GM23338 (cell line): Measurements from ENCODE around the gene TRAPPC2B. TPM values are rescaled to one million over a fixed set of nuclear protein-coding genes. Genes with fewer than 3 reads are reported as not detected.

Source experiments
- ATAC-seq: fragments of 200-7000 bp; cut with Tn5 transposase; 3 replicates; pipeline ENCODE4 v1.9.1; 2020
- DNase-seq: peaks from one replicate; pipeline ENCODE4 v3.0.0-alpha.2; 2015; ENCODE audit warnings: low spot score
- H2AFZ ChIP-seq: fragments of 200-600 bp; sonication (generic); 2 replicates; pipeline ENCODE4 v1.8.0; 2016; ENCODE audit warnings: antibody characterized with exemption, mild to moderate bottlenecking, moderate library complexity
- H3F3A ChIP-seq: fragments of 200-600 bp; sonication (generic); replicated peaks from 2 replicates; pipeline ENCODE4 v1.8.0; 2017; ENCODE audit warnings: antibody characterized with exemption, mixed run types, low read depth
- H3K27ac ChIP-seq: fragments of 200-600 bp; sonication (generic); 2 replicates; pipeline ENCODE4 v1.6.1; 2016; ENCODE audit warnings: low read depth
- H3K27me3 ChIP-seq: fragments of 200-600 bp; sonication (generic); 2 replicates; pipeline ENCODE4 v1.8.0; 2016; ENCODE audit warnings: mild to moderate bottlenecking, mixed run types, moderate library complexity; ENCODE audit not compliant: insufficient read depth
- H3K36me3 ChIP-seq: fragments of 200-600 bp; sonication (generic); 2 replicates; pipeline ENCODE4 v1.8.0; 2016; ENCODE audit warnings: mild to moderate bottlenecking; ENCODE audit not compliant: insufficient read depth
- H3K4me1 ChIP-seq: fragments of 200-600 bp; sonication (generic); 2 replicates; pipeline ENCODE4 v1.8.0; 2016; ENCODE audit warnings: mild to moderate bottlenecking, moderate library complexity; ENCODE audit not compliant: insufficient read depth
- H3K4me2 ChIP-seq: fragments of 200-600 bp; sonication (generic); 2 replicates; pipeline ENCODE4 v1.7.1; 2017; ENCODE audit warnings: mixed run types
- H3K4me3 ChIP-seq: fragments of 200-600 bp; sonication (generic); 2 replicates; pipeline ENCODE4 v1.6.1; 2016; ENCODE audit warnings: mixed run types
- H3K79me2 ChIP-seq: fragments of 200-600 bp; sonication (generic); replicated peaks from 2 replicates; pipeline ENCODE4 v1.8.0; 2017; ENCODE audit warnings: mild to moderate bottlenecking; ENCODE audit not compliant: insufficient read depth
- H3K9me2 ChIP-seq: fragments of 200-600 bp; sonication (generic); 2 replicates; pipeline ENCODE4 v1.8.0; 2017; ENCODE audit not compliant: insufficient read depth
- H4K20me1 ChIP-seq: fragments of 200-600 bp; sonication (generic); replicated peaks from 2 replicates; pipeline ENCODE4 v1.8.0; 2017; ENCODE audit warnings: mild to moderate bottlenecking; ENCODE audit not compliant: insufficient read depth
- H3K27ac Mint-ChIP-seq: 2 replicates; pipeline ENCODE4 v1.8.0; 2020; ENCODE audit warnings: inconsistent platforms, mild to moderate bottlenecking, moderate library complexity, mixed read lengths
- H3K27me3 Mint-ChIP-seq: 3 replicates; pipeline ENCODE4 v1.8.0; 2022; ENCODE audit warnings: low read depth, mild to moderate bottlenecking, moderate library complexity, mixed read lengths, inconsistent platforms; ENCODE audit not compliant: insufficient read depth, poor library complexity
- H3K36me3 Mint-ChIP-seq: 3 replicates; pipeline ENCODE4 v1.8.0; 2021; ENCODE audit warnings: low read depth, mild to moderate bottlenecking, inconsistent platforms, moderate library complexity, mixed read lengths
- H3K4me1 Mint-ChIP-seq: 3 replicates; pipeline ENCODE4 v1.8.0; 2020; ENCODE audit warnings: mild to moderate bottlenecking, inconsistent platforms, mixed read lengths
- H3K4me3 Mint-ChIP-seq: 3 replicates; pipeline ENCODE4 v1.8.0; 2021; ENCODE audit warnings: moderate library complexity, mild to moderate bottlenecking, inconsistent platforms, mixed read lengths
- H3K9me3 Mint-ChIP-seq: 3 replicates; pipeline ENCODE4 v1.8.0; 2020; ENCODE audit warnings: moderate library complexity, mild to moderate bottlenecking, inconsistent platforms, mixed read lengths
- CREB1 ChIP-seq: fragments of 250-450 bp; sonication (Bioruptor Pico); IDR thresholded peaks from 2 replicates; pipeline ENCODE4 v1.5.0; 2020; ENCODE audit warnings: low read depth, mild to moderate bottlenecking, moderate library complexity
- EZH2 ChIP-seq: fragments of 200-600 bp; sonication (generic); IDR thresholded peaks from one replicate; pipeline ENCODE4 v1.8.0; 2017; ENCODE audit warnings: antibody characterized with exemption, mild to moderate bottlenecking, low read depth; ENCODE audit not compliant: unreplicated experiment
- EZH2phosphoT487 ChIP-seq: fragments of 200-600 bp; sonication (generic); IDR thresholded peaks from one replicate; pipeline ENCODE4 v1.8.1; 2018; ENCODE audit warnings: antibody characterized with exemption; ENCODE audit not compliant: unreplicated experiment
- JUNB ChIP-seq: IDR thresholded peaks from one replicate; pipeline ENCODE4 v1.6.1; 2016; ENCODE audit warnings: antibody characterized with exemption; ENCODE audit not compliant: unreplicated experiment
- NANOG ChIP-seq: IDR thresholded peaks from 2 replicates; pipeline ENCODE4 v1.6.1; 2016; ENCODE audit warnings: antibody characterized with exemption, borderline replicate concordance
- POLR2AphosphoS5 ChIP-seq: IDR thresholded peaks from 2 replicates; pipeline ENCODE4 v1.6.1; 2016; ENCODE audit warnings: antibody characterized with exemption, low read depth
- STAT1 ChIP-seq: IDR thresholded peaks from one replicate; pipeline ENCODE4 v1.6.1; 2016; ENCODE audit warnings: antibody characterized with exemption; ENCODE audit not compliant: unreplicated experiment
- ZNF114 ChIP-seq: fragments of 250-450 bp; sonication (Bioruptor Pico); IDR thresholded peaks from 2 replicates; pipeline ENCODE4 v1.5.0; 2020; ENCODE audit warnings: mild to moderate bottlenecking, moderate library complexity
- ZNF331 ChIP-seq: fragments of 250-450 bp; sonication (Bioruptor Pico); IDR thresholded peaks from 2 replicates; pipeline ENCODE4 v1.5.0; 2020; ENCODE audit warnings: low read depth, mild to moderate bottlenecking, moderate library complexity
- polyA plus RNA-seq: library from polyadenylated mRNA; unstranded; fragments of >200 nt; fragmentation: Nextera tagmentation; extraction: Ambion mirVana; gene quantifications from 2 replicates; pipeline ENCODE4 v1.2.1, GENCODE V29; 2016
- total RNA-seq: library from RNA; depleted of rRNA; stranded (reverse); fragments of >200 nt; shearing (Covaris generic); gene quantifications from 2 replicates; pipeline ENCODE4 v1.2.3, GENCODE V29; 2014
- TF ChIP-seq, protein P1 (sequence below), 2 experiments: fragments of 200-600 bp in 1 of 2; sonication (generic) in 1 of 2; conservative IDR thresholded peaks; 2 replicates each; pipeline versions ENCODE4 v1.5.1 to v1.6.1; 2016 to 2017; ENCODE audit warnings: antibody characterized with exemption in 2 of 2, low read depth in 2 of 2, mild to moderate bottlenecking in 2 of 2, moderate library complexity in 1 of 2
- TF ChIP-seq, protein P2 (sequence below): fragments of 250-450 bp; sonication (Bioruptor Pico); IDR thresholded peaks from 2 replicates; pipeline ENCODE4 v1.5.0; 2020; ENCODE audit warnings: mild to moderate bottlenecking, moderate library complexity
- TF ChIP-seq, protein P3 (sequence below): IDR thresholded peaks from one replicate; pipeline ENCODE4 v1.6.1; 2018; ENCODE audit warnings: antibody characterized with exemption; ENCODE audit not compliant: unreplicated experiment
- TF ChIP-seq, protein P4 (sequence below): IDR thresholded peaks from 2 replicates; pipeline ENCODE4 v1.6.1; 2016; ENCODE audit warnings: antibody characterized with exemption

Gene TRAPPC2B
- total and polyA plus RNA-seq, 2 experiments from 2014 or later: 17.1 to 55.2 TPM

DNA sequence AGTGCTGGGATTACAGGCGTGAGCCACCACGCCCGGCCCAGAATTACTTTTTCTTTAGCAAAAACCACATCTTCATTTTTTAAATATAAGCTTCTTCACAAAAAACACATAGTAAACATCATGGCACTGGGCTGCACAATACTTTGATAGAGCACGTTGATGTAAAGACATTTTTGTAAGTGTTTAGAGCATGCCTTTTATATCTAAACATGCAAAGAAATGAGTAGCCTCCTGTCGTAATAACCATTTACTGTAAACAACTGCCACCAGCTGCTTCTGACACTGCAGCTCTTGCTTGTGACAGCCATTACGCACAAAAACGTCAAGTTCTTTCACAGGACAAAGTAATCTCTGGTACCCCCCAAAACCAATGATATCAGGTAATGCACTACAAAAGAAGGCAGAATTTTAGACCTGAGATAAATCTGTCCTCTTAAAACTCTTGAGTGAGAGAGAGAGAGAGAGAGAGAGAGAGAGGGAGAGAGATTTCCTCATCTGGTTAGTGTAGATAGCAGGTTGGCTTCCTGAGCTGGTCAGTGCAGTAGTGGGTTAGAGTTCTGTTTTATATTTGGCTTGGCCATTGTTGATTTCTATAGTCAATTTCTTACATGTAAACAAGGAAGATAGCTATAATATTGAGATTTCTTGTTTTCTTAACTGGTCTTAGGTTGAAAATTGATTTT, 19.6 kb downstream of the TRAPPC2B start:
- Histone ChIP-seq H3K4me3 (no peak overlapping the region), H3K9me2 (no peaks in the 10 kb centered on the region), H4K20me1 (no peaks in the 10 kb centered on the region), H3K27me3 (peaks cover 5% of the 10 kb centered on the region; the same call in 1 of the 2 replicates), H3F3A (no peaks in the 10 kb centered on the region), H3K4me2 (no peak overlapping the region), H3K4me1 (no peaks in the 10 kb centered on the region), H3K79me2 (no peaks in the 10 kb centered on the region), H3K27ac (no peak overlapping the region), H3K36me3 (no peaks in the 10 kb centered on the region), H2AFZ (no peak overlapping the region)
- ATAC-seq (no peak), DNase-seq (no peak)
- Mint-ChIP-seq H3K36me3 (peaks cover 17% of the 10 kb centered on the region), H3K9me3 (peaks cover 9% of the 10 kb centered on the region; the same call in 2 of the 3 replicates), H3K4me1 (no peaks in the 10 kb centered on the region), H3K27me3 (peaks cover 2% of the 10 kb centered on the region), H3K4me3 (no peak overlapping the region), H3K27ac (no peak overlapping the region)
- TF ChIP-seq CREB1 (CRISPR knock-in tag) (no peak), POLR2AphosphoS5 (no peak), NANOG (no peak), STAT1 (no peak), EZH2phosphoT487 (no peak), ZNF114 (CRISPR knock-in tag) (no peak), EZH2 (no peak), JUNB (no peak), ZNF331 (CRISPR knock-in tag) (no peak)
- TF ChIP-seq, protein P1, sequence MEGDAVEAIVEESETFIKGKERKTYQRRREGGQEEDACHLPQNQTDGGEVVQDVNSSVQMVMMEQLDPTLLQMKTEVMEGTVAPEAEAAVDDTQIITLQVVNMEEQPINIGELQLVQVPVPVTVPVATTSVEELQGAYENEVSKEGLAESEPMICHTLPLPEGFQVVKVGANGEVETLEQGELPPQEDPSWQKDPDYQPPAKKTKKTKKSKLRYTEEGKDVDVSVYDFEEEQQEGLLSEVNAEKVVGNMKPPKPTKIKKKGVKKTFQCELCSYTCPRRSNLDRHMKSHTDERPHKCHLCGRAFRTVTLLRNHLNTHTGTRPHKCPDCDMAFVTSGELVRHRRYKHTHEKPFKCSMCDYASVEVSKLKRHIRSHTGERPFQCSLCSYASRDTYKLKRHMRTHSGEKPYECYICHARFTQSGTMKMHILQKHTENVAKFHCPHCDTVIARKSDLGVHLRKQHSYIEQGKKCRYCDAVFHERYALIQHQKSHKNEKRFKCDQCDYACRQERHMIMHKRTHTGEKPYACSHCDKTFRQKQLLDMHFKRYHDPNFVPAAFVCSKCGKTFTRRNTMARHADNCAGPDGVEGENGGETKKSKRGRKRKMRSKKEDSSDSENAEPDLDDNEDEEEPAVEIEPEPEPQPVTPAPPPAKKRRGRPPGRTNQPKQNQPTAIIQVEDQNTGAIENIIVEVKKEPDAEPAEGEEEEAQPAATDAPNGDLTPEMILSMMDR (conservative IDR thresholded peaks at IDR 0.05; ENCODE audit: low read depth in 2 of 2): no peak
- TF ChIP-seq, protein P2, sequence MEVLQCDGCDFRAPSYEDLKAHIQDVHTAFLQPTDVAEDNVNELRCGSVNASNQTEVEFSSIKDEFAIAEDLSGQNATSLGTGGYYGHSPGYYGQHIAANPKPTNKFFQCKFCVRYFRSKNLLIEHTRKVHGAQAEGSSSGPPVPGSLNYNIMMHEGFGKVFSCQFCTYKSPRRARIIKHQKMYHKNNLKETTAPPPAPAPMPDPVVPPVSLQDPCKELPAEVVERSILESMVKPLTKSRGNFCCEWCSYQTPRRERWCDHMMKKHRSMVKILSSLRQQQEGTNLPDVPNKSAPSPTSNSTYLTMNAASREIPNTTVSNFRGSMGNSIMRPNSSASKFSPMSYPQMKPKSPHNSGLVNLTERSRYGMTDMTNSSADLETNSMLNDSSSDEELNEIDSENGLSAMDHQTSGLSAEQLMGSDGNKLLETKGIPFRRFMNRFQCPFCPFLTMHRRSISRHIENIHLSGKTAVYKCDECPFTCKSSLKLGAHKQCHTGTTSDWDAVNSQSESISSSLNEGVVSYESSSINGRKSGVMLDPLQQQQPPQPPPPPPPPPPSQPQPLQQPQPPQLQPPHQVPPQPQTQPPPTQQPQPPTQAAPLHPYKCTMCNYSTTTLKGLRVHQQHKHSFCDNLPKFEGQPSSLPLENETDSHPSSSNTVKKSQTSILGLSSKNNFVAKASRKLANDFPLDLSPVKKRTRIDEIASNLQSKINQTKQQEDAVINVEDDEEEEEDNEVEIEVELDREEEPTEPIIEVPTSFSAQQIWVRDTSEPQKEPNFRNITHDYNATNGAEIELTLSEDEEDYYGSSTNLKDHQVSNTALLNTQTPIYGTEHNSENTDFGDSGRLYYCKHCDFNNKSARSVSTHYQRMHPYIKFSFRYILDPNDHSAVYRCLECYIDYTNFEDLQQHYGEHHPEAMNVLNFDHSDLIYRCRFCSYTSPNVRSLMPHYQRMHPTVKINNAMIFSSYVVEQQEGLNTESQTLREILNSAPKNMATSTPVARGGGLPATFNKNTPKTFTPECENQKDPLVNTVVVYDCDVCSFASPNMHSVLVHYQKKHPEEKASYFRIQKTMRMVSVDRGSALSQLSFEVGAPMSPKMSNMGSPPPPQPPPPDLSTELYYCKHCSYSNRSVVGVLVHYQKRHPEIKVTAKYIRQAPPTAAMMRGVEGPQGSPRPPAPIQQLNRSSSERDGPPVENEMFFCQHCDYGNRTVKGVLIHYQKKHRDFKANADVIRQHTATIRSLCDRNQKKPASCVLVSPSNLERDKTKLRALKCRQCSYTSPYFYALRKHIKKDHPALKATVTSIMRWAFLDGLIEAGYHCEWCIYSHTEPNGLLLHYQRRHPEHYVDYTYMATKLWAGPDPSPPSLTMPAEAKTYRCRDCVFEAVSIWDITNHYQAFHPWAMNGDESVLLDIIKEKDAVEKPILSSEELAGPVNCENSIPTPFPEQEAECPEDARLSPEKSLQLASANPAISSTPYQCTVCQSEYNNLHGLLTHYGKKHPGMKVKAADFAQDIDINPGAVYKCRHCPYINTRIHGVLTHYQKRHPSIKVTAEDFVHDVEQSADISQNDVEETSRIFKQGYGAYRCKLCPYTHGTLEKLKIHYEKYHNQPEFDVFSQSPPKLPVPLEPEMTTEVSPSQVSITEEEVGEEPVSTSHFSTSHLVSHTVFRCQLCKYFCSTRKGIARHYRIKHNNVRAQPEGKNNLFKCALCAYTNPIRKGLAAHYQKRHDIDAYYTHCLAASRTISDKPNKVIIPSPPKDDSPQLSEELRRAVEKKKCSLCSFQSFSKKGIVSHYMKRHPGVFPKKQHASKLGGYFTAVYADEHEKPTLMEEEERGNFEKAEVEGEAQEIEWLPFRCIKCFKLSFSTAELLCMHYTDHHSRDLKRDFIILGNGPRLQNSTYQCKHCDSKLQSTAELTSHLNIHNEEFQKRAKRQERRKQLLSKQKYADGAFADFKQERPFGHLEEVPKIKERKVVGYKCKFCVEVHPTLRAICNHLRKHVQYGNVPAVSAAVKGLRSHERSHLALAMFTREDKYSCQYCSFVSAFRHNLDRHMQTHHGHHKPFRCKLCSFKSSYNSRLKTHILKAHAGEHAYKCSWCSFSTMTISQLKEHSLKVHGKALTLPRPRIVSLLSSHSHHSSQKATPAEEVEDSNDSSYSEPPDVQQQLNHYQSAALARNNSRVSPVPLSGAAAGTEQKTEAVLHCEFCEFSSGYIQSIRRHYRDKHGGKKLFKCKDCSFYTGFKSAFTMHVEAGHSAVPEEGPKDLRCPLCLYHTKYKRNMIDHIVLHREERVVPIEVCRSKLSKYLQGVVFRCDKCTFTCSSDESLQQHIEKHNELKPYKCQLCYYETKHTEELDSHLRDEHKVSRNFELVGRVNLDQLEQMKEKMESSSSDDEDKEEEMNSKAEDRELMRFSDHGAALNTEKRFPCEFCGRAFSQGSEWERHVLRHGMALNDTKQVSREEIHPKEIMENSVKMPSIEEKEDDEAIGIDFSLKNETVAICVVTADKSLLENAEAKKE (CRISPR knock-in tag): no peak
- TF ChIP-seq, protein P3, sequence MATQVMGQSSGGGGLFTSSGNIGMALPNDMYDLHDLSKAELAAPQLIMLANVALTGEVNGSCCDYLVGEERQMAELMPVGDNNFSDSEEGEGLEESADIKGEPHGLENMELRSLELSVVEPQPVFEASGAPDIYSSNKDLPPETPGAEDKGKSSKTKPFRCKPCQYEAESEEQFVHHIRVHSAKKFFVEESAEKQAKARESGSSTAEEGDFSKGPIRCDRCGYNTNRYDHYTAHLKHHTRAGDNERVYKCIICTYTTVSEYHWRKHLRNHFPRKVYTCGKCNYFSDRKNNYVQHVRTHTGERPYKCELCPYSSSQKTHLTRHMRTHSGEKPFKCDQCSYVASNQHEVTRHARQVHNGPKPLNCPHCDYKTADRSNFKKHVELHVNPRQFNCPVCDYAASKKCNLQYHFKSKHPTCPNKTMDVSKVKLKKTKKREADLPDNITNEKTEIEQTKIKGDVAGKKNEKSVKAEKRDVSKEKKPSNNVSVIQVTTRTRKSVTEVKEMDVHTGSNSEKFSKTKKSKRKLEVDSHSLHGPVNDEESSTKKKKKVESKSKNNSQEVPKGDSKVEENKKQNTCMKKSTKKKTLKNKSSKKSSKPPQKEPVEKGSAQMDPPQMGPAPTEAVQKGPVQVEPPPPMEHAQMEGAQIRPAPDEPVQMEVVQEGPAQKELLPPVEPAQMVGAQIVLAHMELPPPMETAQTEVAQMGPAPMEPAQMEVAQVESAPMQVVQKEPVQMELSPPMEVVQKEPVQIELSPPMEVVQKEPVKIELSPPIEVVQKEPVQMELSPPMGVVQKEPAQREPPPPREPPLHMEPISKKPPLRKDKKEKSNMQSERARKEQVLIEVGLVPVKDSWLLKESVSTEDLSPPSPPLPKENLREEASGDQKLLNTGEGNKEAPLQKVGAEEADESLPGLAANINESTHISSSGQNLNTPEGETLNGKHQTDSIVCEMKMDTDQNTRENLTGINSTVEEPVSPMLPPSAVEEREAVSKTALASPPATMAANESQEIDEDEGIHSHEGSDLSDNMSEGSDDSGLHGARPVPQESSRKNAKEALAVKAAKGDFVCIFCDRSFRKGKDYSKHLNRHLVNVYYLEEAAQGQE: no peak
- TF ChIP-seq, protein P4, sequence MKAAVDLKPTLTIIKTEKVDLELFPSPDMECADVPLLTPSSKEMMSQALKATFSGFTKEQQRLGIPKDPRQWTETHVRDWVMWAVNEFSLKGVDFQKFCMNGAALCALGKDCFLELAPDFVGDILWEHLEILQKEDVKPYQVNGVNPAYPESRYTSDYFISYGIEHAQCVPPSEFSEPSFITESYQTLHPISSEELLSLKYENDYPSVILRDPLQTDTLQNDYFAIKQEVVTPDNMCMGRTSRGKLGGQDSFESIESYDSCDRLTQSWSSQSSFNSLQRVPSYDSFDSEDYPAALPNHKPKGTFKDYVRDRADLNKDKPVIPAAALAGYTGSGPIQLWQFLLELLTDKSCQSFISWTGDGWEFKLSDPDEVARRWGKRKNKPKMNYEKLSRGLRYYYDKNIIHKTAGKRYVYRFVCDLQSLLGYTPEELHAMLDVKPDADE: no peak
